NCI-H1092 (cell line): ENCODE data around the gene MEGF8.

Experiments used
- DNase-seq: peaks from one replicate; lab custom pipeline; 2025; lab: John Stamatoyannopoulos, UW

MEGF8 gene

DNA sequence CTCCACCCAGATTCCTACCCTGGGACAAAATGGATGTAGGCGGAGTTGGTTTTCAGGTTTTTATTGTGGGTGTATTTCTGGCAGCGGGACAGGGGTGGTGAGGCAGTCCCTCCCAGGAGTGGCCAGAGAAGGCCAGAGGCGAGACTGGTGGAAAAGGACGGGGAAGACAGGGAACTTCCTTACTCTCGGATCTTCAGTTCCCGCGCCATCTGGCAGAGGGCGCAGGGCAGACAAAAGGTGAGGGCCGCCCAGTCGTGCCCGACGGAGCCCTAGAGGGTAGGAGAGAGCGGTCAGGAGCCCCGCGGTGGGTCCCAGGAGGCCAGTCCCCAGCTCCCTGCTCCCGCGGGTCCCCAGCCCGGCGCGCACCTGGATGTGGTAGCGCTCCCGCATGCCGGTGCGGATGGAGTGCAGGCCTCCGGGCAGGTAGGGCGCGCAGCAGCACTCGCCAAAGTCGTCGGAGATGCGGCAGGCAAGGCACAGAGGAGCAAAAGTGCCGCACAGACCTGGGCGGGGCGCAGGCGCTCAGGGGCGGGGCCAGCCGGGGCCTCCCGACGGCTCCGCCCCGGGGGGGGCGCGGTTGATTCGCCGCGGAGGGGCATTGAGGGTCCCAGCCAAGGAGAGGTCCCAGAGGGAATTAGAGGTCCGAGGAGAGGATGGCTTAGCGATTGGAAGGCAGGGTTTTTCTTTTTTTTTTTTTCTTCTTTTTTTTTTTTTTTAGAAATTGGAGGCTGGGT, 61.7 kb downstream of the MEGF8 start:
- peak; percentile 44 for DNase-seq

DNA sequence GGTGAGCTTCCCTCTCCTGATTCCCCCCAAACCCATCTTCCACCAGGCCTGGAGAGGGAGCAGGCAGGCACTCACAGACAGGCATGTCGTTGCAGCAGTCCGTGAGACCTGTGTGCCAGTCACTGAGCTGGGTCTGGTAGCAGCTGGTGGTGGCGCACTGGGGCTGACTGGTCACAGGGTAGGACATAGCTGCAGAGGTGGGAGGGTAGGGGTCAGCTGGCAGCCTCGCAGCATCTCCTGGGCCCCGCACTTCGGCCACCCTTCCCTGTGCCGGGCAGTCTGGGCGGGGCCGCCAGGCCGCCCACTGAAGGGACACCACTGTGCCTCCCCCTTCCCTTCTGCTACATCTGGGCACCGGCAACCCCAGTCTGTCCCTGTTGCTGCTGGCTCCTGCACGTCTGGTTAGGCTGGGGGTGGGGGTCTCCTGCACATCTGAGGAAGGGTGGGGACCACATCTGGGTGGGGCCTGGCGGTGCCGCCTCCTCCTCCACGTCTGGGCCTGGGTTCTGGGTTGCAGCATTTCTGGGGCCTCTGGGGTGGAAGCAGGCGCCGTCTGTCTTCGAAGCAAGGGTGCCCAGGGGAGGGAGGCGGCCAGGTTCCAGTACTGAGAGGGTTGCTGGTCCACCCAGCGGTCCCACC, 63.5 kb downstream of the MEGF8 start:
- no peak for DNase-seq

DNA sequence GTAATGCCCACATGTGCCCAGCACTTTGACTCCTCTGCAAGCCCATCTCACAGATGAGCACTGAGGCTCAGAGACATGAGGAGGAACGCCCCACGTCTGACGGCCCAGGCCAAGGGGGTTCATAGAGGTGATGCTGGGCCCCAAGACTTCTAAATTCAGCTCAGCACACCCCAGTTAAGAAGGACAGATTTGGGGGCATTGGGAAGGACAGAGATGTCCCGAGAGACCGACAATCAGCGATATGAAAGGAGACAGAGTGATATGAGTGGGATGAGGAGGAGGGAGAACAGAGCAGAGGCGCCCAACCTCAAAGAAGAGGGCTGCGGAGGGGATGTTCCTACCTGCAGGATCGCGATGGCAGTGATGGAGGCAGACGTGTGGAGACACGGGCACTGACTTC, 64.5 kb downstream of the MEGF8 start, which contains the start of gene CNFN:
Gene CNFN (minus strand): TSS at position 399 of the 400 bp plus-strand sequence. CDS start 1,260 bp downstream, outside the sequence.
- no peak for DNase-seq

DNA sequence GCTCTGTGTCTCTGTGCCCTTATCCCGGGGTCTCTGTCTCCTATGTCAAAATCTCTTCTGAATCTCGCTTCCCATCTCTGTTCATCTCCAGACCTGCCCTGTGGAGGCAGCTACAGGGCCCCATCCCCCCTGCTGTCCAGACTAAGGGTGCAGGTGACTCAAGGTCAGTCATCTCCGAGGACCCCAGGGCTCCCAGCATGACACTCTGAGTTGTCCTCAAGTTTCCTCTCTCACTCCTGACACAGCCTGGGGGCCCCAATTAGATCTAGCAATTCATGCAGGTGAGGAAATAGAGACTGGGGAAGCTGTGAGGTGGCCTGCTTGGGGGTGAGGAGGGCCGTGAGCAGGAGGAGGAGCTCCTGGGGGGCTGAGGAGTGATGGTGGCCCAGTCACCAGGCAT, 66.7 kb downstream of the MEGF8 start:
- DNase-seq, result no peak

DNA sequence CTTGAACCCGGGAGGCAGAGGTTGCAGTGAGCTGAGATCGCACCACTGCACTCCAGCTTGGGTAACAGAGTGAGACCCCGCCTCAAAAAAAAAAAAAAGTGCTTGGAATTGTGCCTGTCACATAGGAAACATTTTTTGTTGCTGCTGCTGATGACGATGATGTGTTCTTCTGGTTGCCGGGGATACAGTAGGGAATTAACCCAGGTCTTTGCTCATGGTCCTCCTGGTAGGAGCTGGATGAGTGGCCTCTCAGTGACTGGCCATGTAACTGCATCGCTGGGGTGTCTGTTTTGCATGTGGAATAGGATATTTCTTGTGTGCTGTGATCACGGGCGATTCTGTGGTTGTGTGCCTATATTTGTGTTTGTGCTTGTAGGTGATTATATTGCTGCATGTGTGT, 69.3 kb downstream of the MEGF8 start:
- no peak for DNase-seq

DNA sequence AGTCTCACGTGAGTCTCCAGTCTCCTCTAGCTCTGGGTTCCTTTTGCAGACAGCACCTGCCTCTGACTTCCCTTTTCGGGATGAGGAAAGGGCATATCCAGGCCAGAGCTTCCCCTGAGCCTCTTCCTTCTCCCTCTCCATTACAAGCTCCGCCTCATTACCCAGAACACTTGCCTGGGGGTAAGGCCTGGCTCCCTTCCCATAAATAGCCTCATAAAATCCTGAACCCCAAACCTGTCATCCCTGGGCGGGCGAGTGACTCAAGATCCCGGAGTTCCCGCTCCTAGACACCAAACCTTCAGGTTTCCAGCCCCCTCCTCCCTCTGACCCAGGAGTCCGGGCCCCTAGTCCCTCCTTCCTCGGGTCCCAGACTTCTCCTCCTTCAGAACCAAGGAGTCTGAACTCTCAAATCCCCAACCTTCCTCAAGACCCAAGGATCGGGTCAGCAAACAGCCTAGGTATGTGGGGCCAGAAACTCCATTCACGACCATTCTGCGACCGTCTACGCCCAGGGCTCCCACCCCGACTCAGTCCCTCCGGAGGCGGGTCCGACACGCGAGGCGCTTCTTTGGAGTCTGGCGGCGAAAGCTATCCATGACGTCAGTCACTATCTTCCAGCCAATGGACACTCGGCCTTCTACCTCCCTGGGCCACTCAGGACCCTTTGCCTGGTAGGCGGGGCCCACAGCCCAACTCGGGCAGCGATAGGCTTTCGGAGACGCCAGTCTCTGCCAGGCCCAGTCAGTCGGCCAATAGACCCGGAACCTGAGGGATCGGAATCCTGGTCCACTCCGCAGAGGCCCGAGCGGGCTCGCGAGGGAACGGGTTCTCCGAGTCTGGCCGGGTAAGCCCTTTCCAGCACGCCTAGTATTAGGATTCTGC, 71.2 kb downstream of the MEGF8 start:
- DNase-seq, result peak; percentile 97

DNA sequence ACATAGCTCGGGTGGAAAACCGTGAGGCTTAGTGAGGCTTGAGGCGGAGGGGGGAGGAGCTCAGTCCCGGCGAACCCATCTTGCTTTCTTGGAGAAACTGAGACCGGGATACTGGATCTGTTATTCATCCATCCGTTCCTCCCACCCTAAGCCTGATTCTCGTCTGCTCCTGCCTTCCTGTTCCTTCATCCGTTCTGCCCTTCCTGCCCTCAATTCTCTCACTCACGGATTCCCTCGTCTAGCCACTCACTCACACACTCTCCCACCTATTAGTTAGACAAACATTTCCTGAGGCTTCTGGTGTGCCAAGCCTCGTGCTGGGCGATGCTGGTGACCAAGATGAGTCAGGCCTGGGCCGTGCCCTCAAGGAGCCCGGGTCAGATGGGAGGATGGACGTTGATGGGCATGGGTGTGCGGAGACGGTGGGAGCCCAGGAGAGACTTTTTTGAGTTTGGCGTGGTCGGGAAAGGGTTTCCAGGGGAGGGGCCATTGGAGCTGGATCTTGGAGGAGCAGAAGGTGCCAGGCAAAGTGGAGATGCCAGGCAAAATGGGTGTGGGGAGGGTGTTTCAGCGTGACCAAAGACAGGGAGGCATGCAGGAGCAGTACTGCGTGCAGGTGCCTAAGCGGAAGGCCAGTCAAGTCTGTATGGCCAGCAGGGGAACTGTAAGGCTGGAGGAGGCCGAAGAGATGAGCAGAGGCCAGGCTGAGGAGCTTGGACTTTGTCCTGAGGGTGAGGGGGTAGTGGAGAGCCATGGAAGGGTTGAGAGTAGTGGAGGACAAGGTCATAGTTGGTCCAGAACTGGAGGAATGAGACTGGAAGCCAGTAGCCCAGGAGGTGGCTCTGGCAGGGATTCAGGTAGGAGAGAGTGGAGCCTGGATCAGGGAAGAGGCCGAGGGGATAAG, 72.1 kb downstream of the MEGF8 start:
- no peak for DNase-seq

DNA sequence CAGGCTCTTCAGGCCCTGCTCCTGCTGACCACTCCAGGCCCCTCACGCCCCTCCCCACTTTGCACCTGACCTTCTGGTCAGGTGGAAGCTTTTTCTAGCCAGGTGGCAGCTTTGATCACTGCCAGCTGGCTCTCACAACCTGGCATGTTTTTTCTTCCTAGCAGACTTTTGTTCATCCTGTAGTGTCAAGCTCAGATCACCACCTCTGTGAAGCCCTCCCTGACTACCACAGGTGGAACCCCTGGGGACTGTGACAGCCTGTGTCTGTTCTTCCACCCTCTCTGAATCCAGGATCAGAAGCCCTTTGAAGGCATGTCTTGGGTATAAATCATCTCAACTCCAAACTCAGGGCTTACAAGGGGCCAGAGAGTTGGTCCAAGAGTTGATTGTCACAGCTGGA, 75.0 kb downstream of the MEGF8 start:
- no peak for DNase-seq

DNA sequence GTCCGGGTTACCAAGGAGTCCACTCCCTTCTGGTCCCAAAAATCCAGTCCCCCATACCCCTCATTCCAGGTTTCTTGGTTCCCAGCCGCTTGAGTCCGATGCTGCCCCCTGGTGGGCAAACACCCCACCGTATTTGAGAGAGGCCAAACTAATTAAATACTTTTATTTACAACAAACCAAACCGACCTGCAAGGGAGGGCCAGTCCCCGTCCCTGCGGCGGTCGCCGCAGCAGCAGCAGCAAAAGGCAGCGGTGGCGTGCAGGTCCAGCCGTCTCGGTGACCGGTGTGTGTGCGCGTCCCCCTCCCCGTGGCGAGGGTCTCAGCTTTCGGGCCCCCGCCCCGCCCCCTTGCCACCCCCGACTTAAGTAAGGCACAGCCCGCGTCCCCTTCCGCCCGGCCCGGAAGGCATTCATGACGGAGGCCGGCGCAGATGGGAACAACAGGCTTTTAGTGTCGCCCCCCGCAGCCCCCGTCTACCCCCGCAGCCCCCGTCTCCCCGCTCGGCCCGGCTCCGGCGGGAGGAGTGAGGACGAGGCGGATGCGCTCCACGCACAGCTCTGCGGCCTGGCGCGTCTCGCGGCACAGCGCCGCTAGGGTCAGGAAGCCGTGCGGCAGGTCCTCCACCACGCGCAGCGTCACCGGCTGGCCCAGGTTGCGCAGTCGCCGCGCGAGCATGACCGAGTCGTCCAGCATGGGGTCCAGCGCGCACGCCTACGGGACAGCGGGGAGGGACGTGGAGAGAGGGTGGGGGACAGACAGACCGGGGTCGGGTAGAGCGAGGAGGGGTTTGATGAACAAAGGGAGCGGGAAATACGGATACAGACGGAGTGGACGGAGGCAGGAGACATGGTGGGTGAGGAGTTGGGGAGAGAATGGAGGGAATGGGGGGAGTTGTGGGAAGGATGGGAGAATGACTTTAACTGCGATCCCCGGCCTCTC, 76.2 kb downstream of the MEGF8 start:
- peak; percentile 39 for DNase-seq

DNA sequence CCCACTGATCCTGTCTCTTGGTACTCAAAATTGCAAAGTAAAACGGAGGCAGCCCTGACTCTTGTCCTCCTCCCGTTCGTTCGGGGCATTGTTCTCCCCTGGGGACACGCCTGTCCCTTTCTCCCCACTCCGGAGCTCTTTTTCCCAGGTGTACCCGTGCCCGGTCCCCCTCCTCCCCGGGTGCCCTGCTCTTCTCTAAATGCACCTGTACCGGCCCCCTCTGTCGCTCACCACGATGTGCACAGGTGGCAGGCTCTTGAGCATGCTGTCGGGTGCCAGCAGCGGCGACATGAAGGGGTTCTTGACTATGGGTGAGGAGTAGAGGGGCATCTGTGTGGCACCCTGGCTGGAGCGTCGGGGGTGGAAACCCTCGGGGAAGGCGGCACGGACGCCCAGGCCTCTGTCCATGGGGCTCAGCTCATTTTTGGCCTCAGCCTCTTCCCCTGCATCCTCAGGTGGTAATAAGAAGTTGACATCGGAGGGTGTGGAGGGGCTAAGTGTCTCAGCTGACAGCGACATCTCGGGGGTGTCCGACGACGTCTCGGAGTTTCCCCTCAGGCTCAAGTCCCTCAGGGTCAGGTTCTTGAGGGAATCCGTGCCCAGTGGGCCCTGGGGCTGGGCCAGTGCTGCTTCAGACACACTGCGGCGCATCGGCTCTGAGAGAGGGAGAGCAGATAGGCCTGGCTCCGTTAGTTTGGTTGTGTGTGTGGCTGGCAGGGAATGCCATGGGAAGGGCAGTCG, 77.1 kb downstream of the MEGF8 start:
- DNase-seq, result peak; percentile 10

DNA sequence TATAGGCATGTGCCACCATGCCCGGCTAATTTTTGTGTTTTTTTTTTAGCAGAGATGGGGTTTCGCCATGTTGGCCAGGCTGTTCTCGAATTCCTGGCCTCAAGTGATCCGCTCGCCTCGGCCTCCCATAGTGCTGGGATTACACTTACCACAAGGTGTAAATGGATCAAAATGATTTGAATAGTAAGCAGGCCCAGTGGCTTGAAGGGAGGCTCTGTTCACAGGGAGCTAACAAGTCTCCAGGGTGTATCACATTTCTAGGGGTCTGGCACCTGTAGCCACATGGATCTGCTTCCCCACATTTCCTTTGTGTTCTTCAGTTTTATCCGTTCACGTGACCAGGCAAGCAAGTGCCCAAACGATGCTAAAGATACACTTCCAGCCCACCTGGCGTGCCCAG, 78.2 kb downstream of the MEGF8 start:
- DNase-seq, result no peak

DNA sequence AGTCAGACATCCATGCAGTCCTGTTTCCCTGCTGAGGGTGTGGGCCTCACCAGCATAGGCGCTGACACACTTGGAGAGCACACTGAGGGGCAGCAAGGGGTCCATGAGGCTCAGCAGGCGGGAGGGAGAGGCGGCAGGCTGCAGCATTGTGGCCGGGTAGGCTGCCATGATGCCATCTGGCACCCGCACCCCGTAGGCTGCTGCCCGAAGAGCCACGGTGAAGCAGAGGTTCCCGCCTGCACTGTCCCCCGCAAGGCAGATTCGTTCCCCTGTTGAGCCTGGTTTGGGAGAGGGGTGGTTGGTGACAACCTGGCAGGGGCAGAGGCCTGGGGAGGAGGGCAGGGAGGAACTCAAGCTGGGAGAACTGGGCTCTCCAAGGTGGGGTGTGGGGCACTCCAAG, 80.7 kb downstream of the MEGF8 start:
- DNase-seq, result no peak

DNA sequence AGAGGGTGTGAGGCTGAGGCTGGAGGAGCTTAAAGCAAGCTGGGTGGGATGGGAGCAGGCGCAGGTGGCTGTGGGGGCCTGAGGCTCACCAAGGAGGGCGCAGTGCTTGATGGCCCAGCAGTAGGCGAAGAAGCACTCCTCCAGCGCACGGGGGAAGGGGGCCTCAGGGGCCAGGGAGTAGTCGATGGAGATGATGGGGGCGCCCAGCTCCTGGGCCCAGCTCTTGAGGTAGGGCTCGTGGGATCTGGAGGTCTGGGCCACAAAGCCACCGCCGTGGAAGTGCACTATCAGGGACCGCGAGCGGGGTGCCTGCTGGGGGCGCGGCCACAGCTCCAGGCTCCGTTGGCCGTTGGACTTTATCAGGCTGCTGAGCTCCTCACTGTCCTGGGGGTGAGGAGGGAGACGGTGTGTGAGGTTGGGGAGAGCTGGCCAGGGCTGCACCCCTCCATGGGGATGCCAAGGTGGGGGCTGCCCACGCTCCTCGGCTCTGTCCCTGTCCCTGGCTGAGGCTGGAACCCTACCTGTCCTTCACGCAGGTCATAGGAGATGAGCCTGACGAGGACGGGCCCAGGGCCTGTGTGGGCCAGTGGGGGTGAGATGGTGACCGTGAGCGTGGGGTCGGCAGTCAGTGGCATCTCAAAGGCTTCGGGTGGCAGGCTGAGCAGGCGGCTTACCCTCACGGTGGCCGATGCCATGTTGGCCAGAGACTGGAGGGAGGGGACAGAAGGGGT, 81.8 kb downstream of the MEGF8 start:
- no peak for DNase-seq

DNA sequence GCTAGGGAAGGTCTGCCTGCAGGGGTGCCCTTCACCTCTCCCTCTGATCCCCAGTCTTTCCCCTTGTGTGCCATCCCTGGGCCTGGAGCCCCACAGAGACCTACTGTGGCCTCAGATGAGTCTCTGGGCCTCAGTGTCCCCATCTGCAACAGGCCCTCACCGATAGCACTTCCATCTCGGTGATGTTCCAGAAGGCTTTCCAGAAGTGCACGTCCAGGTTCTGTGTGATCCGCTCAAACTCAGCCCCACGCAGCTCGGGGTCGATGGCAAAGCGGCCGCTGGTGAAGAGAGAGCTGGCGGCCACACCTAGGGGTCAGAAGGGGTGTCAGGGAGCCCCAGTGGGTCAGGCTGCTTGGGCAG, 82.4 kb downstream of the MEGF8 start:
- no peak for DNase-seq

DNA sequence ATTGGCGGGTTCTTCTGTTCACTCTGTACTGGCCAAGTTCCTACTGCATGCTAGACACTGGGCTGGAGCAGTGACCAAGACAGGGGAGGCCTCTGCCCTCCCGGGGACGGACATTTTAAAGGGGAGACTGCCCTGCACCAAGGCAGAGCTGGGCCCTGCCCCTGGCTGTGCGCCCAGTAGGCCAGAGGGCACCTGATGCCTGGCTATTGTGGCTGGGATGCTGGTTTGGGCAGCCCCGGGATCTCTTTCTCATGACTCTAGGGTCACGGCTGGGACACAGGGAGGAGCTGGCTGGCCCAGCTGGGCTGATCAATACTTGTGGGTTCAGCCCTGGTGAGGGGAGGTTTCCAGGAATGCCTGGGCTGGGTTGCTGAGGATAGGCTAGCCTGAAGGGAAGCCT, 84.0 kb downstream of the MEGF8 start:
- no peak for DNase-seq

DNA sequence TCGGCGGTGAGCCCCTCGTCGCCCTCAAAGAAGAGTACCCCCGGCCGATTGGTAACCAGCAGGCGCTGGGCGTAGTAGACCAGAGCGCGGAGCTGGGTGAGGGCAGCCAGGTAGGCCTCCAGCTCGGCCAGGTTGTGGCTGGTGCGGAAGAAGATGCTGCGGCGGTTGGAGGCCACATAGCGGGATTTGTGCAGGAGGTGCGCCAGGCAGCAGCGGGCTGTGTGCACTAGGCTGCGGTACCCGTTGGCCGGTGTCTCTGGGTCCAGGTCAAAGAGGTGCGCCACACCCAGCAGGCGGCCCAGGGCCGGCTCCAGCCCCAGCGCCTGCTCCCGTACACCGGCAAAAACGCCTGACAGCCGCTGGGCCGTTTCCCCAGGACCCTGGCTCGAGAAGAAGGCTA, 84.9 kb downstream of the MEGF8 start:
- DNase-seq, result no peak

DNA sequence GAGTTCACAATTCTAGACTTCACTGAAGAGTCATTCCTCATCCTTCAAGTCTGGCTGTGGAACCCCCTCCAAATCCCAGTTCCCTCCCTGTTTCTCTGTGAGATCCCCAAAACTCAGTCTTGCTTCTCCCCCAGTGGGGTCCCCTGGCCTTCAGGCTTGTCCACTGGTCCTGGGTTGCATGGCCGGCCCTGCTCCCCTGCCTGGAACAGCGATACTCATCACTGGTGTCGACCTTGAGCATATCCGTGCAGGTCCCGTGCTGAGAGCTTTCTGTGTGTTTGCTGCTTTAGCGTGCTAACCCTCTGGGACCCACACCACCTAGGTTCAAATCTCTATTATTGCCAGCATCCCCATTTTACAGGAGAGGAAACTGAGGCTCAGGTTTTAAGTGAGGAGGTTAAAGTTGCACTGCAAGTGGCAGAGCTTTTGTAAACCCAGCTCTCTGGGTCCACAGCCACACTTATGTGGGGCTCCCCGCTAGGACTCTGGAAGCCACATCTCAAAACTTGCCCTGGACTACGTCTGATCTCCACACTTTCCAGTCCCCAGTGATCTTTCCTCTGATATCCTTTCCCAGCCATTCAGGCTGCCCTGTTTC, 86.2 kb downstream of the MEGF8 start:
- DNase-seq, result no peak

DNA sequence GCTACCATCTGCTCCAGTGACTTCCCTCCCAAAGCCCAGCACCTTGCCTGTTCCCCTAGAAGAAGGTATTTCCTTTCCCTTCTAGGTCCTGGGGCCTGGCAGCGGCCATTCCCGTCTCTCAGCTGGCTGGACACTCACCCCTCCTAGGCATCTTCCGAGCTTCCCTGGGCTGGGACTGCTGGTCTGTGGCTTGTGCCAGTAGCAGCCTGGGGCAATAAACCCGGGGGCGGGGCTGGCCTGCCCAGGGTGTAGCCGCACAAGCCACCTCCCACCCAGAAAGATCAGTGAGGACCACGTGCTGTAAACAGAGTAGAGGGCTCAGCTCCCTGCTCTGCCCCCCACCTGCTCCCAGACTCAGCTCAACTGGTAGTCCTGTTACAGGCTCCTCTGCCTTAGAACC, 86.8 kb downstream of the MEGF8 start:
- DNase-seq, result no peak

DNA sequence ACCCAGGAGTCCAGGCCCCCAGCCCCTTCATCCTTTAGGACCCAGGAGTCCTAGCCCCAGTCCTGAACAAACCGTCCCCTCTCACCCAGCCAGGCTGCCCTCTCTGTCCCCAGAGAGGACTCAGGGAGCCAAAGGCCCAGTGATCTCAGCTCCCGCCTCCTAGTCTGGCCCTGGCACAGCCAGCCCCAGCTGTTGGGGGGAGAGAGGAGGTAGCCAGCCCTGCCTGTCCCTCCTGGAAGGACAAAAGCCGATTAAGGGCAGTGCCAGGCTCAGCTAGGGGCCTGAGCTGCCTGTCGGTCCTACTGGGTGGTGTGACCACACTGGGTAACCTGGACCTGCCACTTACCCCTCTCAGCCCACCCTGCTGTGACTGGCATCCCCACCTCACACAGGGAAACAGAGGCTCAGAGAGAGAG, 87.2 kb downstream of the MEGF8 start:
- no peak for DNase-seq
